ENCODE results near the gene ITGB8.

- TF ChIP-seq ZNF263 (CRISPR knock-in tag; IDR thresholded peaks at IDR 0.05; ENCODE audit: low read depth), result no peak
- TF ChIP-seq CTCF (IDR thresholded peaks at IDR 0.05), result no peak
- TF ChIP-seq NR2C2 (CRISPR knock-in tag; IDR thresholded peaks at IDR 0.05), result no peak
- no peak for TF ChIP-seq ELF4 (CRISPR knock-in tag; IDR thresholded peaks at IDR 0.05; ENCODE audit: low read depth)
- no peak for TF ChIP-seq FOXJ3 (CRISPR knock-in tag; IDR thresholded peaks at IDR 0.05; ENCODE audit: borderline replicate concordance)
- no peak for TF ChIP-seq ZNF532 (CRISPR knock-in tag; IDR thresholded peaks at IDR 0.05; ENCODE audit: borderline replicate concordance)
- no peak for TF ChIP-seq ETV6 (CRISPR knock-in tag; IDR thresholded peaks at IDR 0.05)
Observed at GRCh38 chr7:20383351-20383750, 52.7 kb downstream of the ITGB8 start.
